Trophoblast cell (in vitro differentiated cells and primary cell): ENCODE data around the gene TMEM239.

Experiments used
- DNase-seq, 2 donors: peaks; one replicate each; pipeline ENCODE4 v3.0.0-alpha.2; 2016
- H2AFZ ChIP-seq: 2 replicates; pipeline ENCODE4 v1.6.1; 2013; ENCODE audit warnings: low read length, moderate library complexity, mild to moderate bottlenecking; ENCODE audit not compliant: insufficient read depth, poor library complexity
- H2AK5ac ChIP-seq: 2 replicates; pipeline ENCODE4 v1.6.1; 2013; ENCODE audit warnings: mild to moderate bottlenecking, low read length
- H2BK120ac ChIP-seq: 2 replicates; pipeline ENCODE4 v1.6.1; 2013; ENCODE audit warnings: low read length, mild to moderate bottlenecking, moderate library complexity; ENCODE audit not compliant: insufficient read depth, poor library complexity
- H2BK12ac ChIP-seq: 2 replicates; pipeline ENCODE4 v1.6.1; 2013; ENCODE audit warnings: mild to moderate bottlenecking, low read length, moderate library complexity
- H2BK5ac ChIP-seq: 2 replicates; pipeline ENCODE4 v1.6.1; 2013; ENCODE audit warnings: low read length, low read depth, moderate library complexity, mild to moderate bottlenecking; ENCODE audit not compliant: poor library complexity
- H3K14ac ChIP-seq: 2 replicates; pipeline ENCODE4 v1.6.1; 2013; ENCODE audit warnings: mild to moderate bottlenecking, low read length
- H3K18ac ChIP-seq: 2 replicates; pipeline ENCODE4 v1.6.1; 2013; ENCODE audit warnings: mild to moderate bottlenecking, low read length
- H3K23ac ChIP-seq: 2 replicates; pipeline ENCODE4 v1.6.1; 2013; ENCODE audit warnings: low read length
- H3K27ac ChIP-seq: 2 replicates; pipeline ENCODE4 v1.5.1; 2013; ENCODE audit warnings: low read depth, mild to moderate bottlenecking, inconsistent platforms, low read length, moderate library complexity
- H3K27me3 ChIP-seq: 2 replicates; pipeline ENCODE4 v1.6.1; 2013; ENCODE audit warnings: inconsistent platforms, mild to moderate bottlenecking, low read length, moderate library complexity; ENCODE audit not compliant: insufficient read depth
- H3K36me3 ChIP-seq, 2 experiments: 1 replicate in 1 of 2; 2 replicates in 1 of 2; pipeline ENCODE4 v1.6.1; 2013; ENCODE audit warnings: low read length in 2 of 2, mild to moderate bottlenecking in 2 of 2, moderate library complexity in 1 of 2; ENCODE audit not compliant: insufficient read depth in 2 of 2, control insufficient read depth in 1 of 2
- H3K4ac ChIP-seq: 2 replicates; pipeline ENCODE4 v1.6.1; 2013; ENCODE audit warnings: low read depth, mild to moderate bottlenecking, low read length, moderate library complexity
- H3K4me1 ChIP-seq, 2 experiments: 1 replicate in 1 of 2; 2 replicates in 1 of 2; pipeline ENCODE4 v1.6.1; 2013; ENCODE audit warnings: low read length in 2 of 2, mild to moderate bottlenecking in 2 of 2, moderate library complexity in 1 of 2; ENCODE audit not compliant: insufficient read depth in 2 of 2, control insufficient read depth in 1 of 2
- H3K4me2 ChIP-seq: 2 replicates; pipeline ENCODE4 v1.6.1; 2013; ENCODE audit warnings: inconsistent platforms, mild to moderate bottlenecking, low read length, moderate library complexity
- H3K4me3 ChIP-seq: 2 replicates; pipeline ENCODE4 v1.5.1; 2013; ENCODE audit warnings: mild to moderate bottlenecking, low read depth, low read length, inconsistent platforms
- H3K79me1 ChIP-seq: one replicate; pipeline ENCODE4 v1.6.1; 2013; ENCODE audit warnings: low read length
- H3K79me2 ChIP-seq: 2 replicates; pipeline ENCODE4 v1.6.1; 2013; ENCODE audit warnings: low read length, mild to moderate bottlenecking; ENCODE audit not compliant: control insufficient read depth, insufficient read depth, poor library complexity
- H3K9ac ChIP-seq: 2 replicates; pipeline ENCODE4 v1.6.1; 2013; ENCODE audit warnings: mild to moderate bottlenecking, low read length
- H3K9me3 ChIP-seq: 2 replicates; pipeline ENCODE4 v1.6.1; 2013; ENCODE audit warnings: low read depth, mild to moderate bottlenecking, control low read depth, inconsistent platforms, low read length; ENCODE audit not compliant: insufficient read depth
- H4K12ac ChIP-seq: 2 replicates; pipeline ENCODE4 v1.6.1; 2013; ENCODE audit warnings: low read depth, mild to moderate bottlenecking, low read length, moderate library complexity
- H4K8ac ChIP-seq: 2 replicates; pipeline ENCODE4 v1.6.1; 2013; ENCODE audit warnings: low read depth, mild to moderate bottlenecking, low read length, moderate library complexity
- H4K91ac ChIP-seq: one replicate; pipeline ENCODE4 v1.6.1; 2013; ENCODE audit warnings: low read depth, mild to moderate bottlenecking, low read length, moderate library complexity
- WGBS: extraction: QIAGEN DNeasy Blood & Tissue Kit; methylation state at CpG from one replicate; pipeline ENCODE4 v1.1.7; 2013; ENCODE audit warnings: missing lambda C conversion rate; ENCODE audit not compliant: insufficient read length, insufficient coverage; ENCODE audit errors: extremely low coverage; 5-methylcytosine and 5-hydroxymethylcytosine counted together

Gene TMEM239

GRCh38 chr20:2867081-2867864 is 51.1 kb downstream of the TMEM239 start:
- H2AK5ac ChIP-seq, result no peak overlapping the region
- H3K4me3 ChIP-seq, result no peak overlapping the region
- H2AFZ ChIP-seq, result no peak overlapping the region
- H3K9me3 ChIP-seq, result peaks cover 3% of the 10 kb centered on the region
- H2BK120ac ChIP-seq, result no peak overlapping the region
- H3K4me1 ChIP-seq, result peaks cover 2 to 7% of the 10 kb centered on the region in 2 experiments
- H3K27me3 ChIP-seq, result peaks cover 4% of the 10 kb centered on the region
- no peak overlapping the region for H3K4me2 ChIP-seq
- no peak overlapping the region for H3K27ac ChIP-seq
- H2BK5ac ChIP-seq, result no peak overlapping the region
- no CpG with 5 or more reads among the region's 12 CpGs for WGBS
- no peak overlapping the region for H3K14ac ChIP-seq
- H3K9ac ChIP-seq, result no peak overlapping the region
- no peak overlapping the region for H4K8ac ChIP-seq
- DNase-seq, result peak; percentile 63 to 73
- no peaks in the 10 kb centered on the region for H3K79me1 ChIP-seq
- H3K4ac ChIP-seq, result no peak overlapping the region
- no peak overlapping the region for H2BK12ac ChIP-seq
- H3K36me3 ChIP-seq, result peaks cover 22 to 26% of the 10 kb centered on the region in 2 experiments
- no peak overlapping the region for H4K91ac ChIP-seq
- H3K23ac ChIP-seq, result no peak overlapping the region
- H3K79me2 ChIP-seq, result no peaks in the 10 kb centered on the region
- no peak overlapping the region for H3K18ac ChIP-seq
- no peak overlapping the region for H4K12ac ChIP-seq
